Neural progenitor cell (in vitro differentiated cells): Measurements from ENCODE around the gene MYO5A. TPM values are rescaled to one million over a fixed set of nuclear protein-coding genes. Genes with fewer than 3 reads are reported as not detected.

Source experiments
- DNase-seq: peaks from one replicate; pipeline ENCODE4 v3.0.0-alpha.2; 2016; ENCODE audit warnings: low spot score
- H2AFZ ChIP-seq: fragments of 200-600 bp; sonication (generic); replicated peaks from 2 replicates; pipeline ENCODE4 v1.6.1; 2016; ENCODE audit warnings: antibody characterized with exemption
- H3F3A ChIP-seq: fragments of 200-600 bp; sonication (generic); 2 replicates; pipeline ENCODE4 v1.6.1; 2016; ENCODE audit warnings: antibody characterized with exemption, low read depth
- H3K27ac ChIP-seq: fragments of 200-600 bp; sonication (generic); 2 replicates; pipeline ENCODE4 v1.5.1; 2016; ENCODE audit warnings: mild to moderate bottlenecking
- H3K27me3 ChIP-seq: fragments of 200-600 bp; sonication (generic); 2 replicates; pipeline ENCODE4 v1.6.1; 2016; ENCODE audit warnings: mild to moderate bottlenecking, moderate library complexity
- H3K36me3 ChIP-seq: fragments of 200-600 bp; sonication (generic); 2 replicates; pipeline ENCODE4 v1.5.1; 2016
- H3K4me1 ChIP-seq: fragments of 200-600 bp; sonication (generic); 2 replicates; pipeline ENCODE4 v1.6.1; 2016; ENCODE audit warnings: mixed run types
- H3K4me2 ChIP-seq: fragments of 200-600 bp; sonication (generic); 2 replicates; pipeline ENCODE4 v1.6.1; 2016
- H3K4me3 ChIP-seq: fragments of 200-600 bp; sonication (generic); 2 replicates; pipeline ENCODE4 v1.5.1; 2016
- H3K79me2 ChIP-seq: fragments of 200-600 bp; sonication (generic); 2 replicates; pipeline ENCODE4 v1.6.1; 2016; ENCODE audit warnings: low read depth
- H3K9ac ChIP-seq: fragments of 200-600 bp; sonication (generic); 2 replicates; pipeline ENCODE4 v1.6.1; 2016
- H3K9me3 ChIP-seq: fragments of 200-600 bp; sonication (generic); 2 replicates; pipeline ENCODE4 v1.5.1; 2016; ENCODE audit warnings: low read depth
- H4K20me1 ChIP-seq: fragments of 200-600 bp; sonication (generic); 2 replicates; pipeline ENCODE4 v1.6.1; 2016; ENCODE audit warnings: low read depth
- H3K27ac Mint-ChIP-seq: 3 replicates; pipeline ENCODE4 v1.8.0; 2021; ENCODE audit warnings: mixed read lengths
- H3K27me3 Mint-ChIP-seq: 2 replicates; pipeline ENCODE4 v1.8.0; 2022; ENCODE audit warnings: low read depth, mild to moderate bottlenecking, inconsistent platforms, moderate library complexity, mixed read lengths; ENCODE audit not compliant: insufficient read depth
- H3K36me3 Mint-ChIP-seq: 3 replicates; pipeline ENCODE4 v1.8.0; 2021; ENCODE audit warnings: mixed read lengths
- H3K4me1 Mint-ChIP-seq: 3 replicates; pipeline ENCODE4 v1.8.0; 2021; ENCODE audit warnings: mixed read lengths
- H3K4me3 Mint-ChIP-seq: 3 replicates; pipeline ENCODE4 v1.8.0; 2021; ENCODE audit warnings: mild to moderate bottlenecking, moderate library complexity, mixed read lengths
- H3K9me3 Mint-ChIP-seq: 3 replicates; pipeline ENCODE4 v1.8.0; 2020; ENCODE audit warnings: mixed read lengths
- EZH2 ChIP-seq: fragments of 200-600 bp; sonication (generic); IDR thresholded peaks from 2 replicates; pipeline ENCODE4 v1.6.1; 2017; ENCODE audit warnings: antibody characterized with exemption, mild to moderate bottlenecking, moderate library complexity
- EZH2phosphoT487 ChIP-seq: fragments of 200-600 bp; sonication (generic); IDR thresholded peaks from 2 replicates; pipeline ENCODE4 v1.6.1; 2017; ENCODE audit warnings: antibody characterized with exemption
- total RNA-seq: library from RNA; depleted of rRNA; stranded (reverse); fragments of >200 nt; gene quantifications from 2 replicates; pipeline ENCODE4 v1.2.3, GENCODE V29; 2015; ENCODE audit warnings: low replicate concordance
- TF ChIP-seq, protein P1 (sequence below): fragments of 200-600 bp; sonication (generic); IDR thresholded peaks from 2 replicates; pipeline ENCODE4 v1.5.1; 2017; ENCODE audit warnings: antibody characterized with exemption, mild to moderate bottlenecking

Gene MYO5A
- total RNA-seq, 1 donor from 2014 or later, result 34.3 TPM

DNA sequence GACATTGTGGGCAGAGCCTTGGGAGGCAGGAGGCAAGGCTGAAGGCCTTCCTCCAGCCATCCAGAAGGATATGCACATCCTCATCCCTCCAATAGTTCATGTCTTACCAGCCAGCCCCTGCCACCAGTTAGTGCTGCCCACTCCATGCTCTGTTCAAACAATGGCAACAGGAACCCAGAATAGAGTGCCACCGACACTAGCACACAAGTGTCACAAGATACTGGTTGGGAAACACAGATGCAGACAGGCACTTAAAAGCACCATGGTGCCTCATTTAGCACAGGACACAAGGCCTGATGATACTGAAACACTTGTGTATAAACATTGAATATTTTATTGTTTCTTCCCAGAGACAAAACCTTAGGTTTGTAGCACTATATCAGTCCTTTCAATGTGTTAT is 176.6 kb downstream of the MYO5A start:
- H3K4me1 Mint-ChIP-seq, result no peaks in the 10 kb centered on the region
- H3K9me3 Mint-ChIP-seq, result no peaks in the 10 kb centered on the region

DNA sequence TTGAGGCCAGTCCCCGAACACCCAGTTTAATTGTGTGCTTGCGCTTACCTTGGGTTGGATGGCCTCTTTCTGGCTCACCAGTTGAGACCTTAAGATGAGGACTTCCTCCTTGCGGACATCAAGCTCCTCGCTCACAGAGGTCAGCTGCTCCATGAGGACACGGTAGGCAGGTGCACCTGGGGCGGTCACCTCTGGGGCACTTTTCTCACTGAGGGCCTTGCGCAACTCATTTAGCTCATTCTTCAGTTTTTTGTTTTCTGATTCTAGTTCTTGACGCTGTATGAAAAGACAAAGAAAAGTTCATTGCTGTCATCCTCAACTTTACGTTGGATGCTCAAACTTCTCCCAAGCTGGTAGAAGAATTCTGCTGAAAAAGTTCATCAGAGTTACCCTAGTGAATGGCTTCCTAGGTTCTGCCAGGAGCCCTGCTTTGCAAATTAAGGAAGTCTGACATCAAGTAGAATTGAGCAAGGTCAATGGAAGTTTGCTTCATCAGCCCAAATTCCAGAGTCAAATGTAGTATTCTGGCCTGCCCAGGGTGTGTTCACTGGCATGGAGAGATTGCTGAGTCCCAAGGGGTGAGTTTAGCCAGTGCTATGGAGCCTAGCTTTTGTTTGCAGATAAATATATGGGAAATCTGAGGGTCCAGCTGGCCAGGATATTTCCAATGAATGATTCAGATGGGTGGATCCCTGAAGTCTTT is 177.3 kb downstream of the MYO5A start:
- Mint-ChIP-seq H3K9me3 (no peaks in the 10 kb centered on the region), H3K4me1 (no peaks in the 10 kb centered on the region), H3K27ac (no peak overlapping the region), H3K27me3 (no peaks in the 10 kb centered on the region), H3K4me3 (no peak overlapping the region), H3K36me3 (peaks cover 20% of the 10 kb centered on the region)
- Histone ChIP-seq H3K9ac (no peak overlapping the region), H3K27ac (no peak overlapping the region), H3K4me1 (no peaks in the 10 kb centered on the region), H3K4me3 (no peak overlapping the region), H4K20me1 (no peaks in the 10 kb centered on the region), H2AFZ (no peak overlapping the region), H3K79me2 (no peaks in the 10 kb centered on the region), H3K36me3 (no peaks in the 10 kb centered on the region), H3K4me2 (no peak overlapping the region), H3F3A (no peaks in the 10 kb centered on the region), H3K27me3 (no peaks in the 10 kb centered on the region), H3K9me3 (no peaks in the 10 kb centered on the region)
- no peak for DNase-seq
- TF ChIP-seq EZH2, result no peak
- TF ChIP-seq, protein P1, sequence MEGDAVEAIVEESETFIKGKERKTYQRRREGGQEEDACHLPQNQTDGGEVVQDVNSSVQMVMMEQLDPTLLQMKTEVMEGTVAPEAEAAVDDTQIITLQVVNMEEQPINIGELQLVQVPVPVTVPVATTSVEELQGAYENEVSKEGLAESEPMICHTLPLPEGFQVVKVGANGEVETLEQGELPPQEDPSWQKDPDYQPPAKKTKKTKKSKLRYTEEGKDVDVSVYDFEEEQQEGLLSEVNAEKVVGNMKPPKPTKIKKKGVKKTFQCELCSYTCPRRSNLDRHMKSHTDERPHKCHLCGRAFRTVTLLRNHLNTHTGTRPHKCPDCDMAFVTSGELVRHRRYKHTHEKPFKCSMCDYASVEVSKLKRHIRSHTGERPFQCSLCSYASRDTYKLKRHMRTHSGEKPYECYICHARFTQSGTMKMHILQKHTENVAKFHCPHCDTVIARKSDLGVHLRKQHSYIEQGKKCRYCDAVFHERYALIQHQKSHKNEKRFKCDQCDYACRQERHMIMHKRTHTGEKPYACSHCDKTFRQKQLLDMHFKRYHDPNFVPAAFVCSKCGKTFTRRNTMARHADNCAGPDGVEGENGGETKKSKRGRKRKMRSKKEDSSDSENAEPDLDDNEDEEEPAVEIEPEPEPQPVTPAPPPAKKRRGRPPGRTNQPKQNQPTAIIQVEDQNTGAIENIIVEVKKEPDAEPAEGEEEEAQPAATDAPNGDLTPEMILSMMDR, result no peak
- no peak for TF ChIP-seq EZH2phosphoT487

More for the DNA sequence above, 176.6 kb downstream of the MYO5A start:
- Histone ChIP-seq H3K79me2 (no peaks in the 10 kb centered on the region), H3K9me3 (no peaks in the 10 kb centered on the region), H3K27ac (no peak overlapping the region), H3K4me1 (no peaks in the 10 kb centered on the region), H4K20me1 (no peaks in the 10 kb centered on the region), H3K4me3 (no peak overlapping the region), H3K27me3 (no peaks in the 10 kb centered on the region), H3K4me2 (no peak overlapping the region), H2AFZ (no peak overlapping the region), H3F3A (no peaks in the 10 kb centered on the region), H3K9ac (no peak overlapping the region), H3K36me3 (no peaks in the 10 kb centered on the region)
- TF ChIP-seq, protein P1, result no peak
- TF ChIP-seq EZH2 (no peak), EZH2phosphoT487 (no peak)
- Mint-ChIP-seq H3K4me3 (no peak overlapping the region), H3K27me3 (no peaks in the 10 kb centered on the region), H3K27ac (no peak overlapping the region), H3K36me3 (peaks cover 20% of the 10 kb centered on the region)
- no peak for DNase-seq

DNA sequence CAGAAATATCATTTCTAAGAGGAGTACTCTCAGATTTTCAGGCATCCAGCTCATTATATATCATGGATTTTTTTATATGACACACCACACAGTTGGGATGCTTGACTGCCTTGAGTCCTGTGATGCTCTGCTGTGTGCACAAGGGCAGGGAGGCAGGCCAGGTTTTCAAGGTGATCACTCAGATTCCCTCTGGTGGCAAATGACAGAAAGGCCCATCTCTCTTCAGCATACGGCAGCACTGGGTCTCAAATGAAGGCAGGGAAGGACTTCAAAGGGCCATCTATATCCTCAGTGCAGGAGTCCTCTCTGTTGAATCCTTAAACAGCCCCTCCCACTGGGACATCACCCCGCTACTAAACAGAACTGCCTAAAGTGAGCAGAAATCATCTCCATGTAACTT is 178.3 kb downstream of the MYO5A start:
- no peak overlapping the region for H2AFZ ChIP-seq
- H4K20me1 ChIP-seq, result no peaks in the 10 kb centered on the region
- H3K9me3 Mint-ChIP-seq, result no peaks in the 10 kb centered on the region
- no peaks in the 10 kb centered on the region for H3K27me3 ChIP-seq
- H3K27ac ChIP-seq, result no peak overlapping the region
- H3K4me3 ChIP-seq, result no peak overlapping the region
- no peaks in the 10 kb centered on the region for H3F3A ChIP-seq
- no peaks in the 10 kb centered on the region for H3K4me1 Mint-ChIP-seq
- H3K36me3 ChIP-seq, result no peaks in the 10 kb centered on the region
- TF ChIP-seq EZH2phosphoT487 (no peak), EZH2 (no peak)
- TF ChIP-seq, protein P1, result no peak
- H3K4me1 ChIP-seq, result no peaks in the 10 kb centered on the region
- H3K36me3 Mint-ChIP-seq, result peaks cover 20% of the 10 kb centered on the region
- DNase-seq, result no peak
- H3K27ac Mint-ChIP-seq, result no peak overlapping the region
- no peaks in the 10 kb centered on the region for H3K9me3 ChIP-seq
- H3K27me3 Mint-ChIP-seq, result no peaks in the 10 kb centered on the region
- H3K4me2 ChIP-seq, result no peak overlapping the region
- no peaks in the 10 kb centered on the region for H3K79me2 ChIP-seq
- H3K4me3 Mint-ChIP-seq, result no peak overlapping the region
- no peak overlapping the region for H3K9ac ChIP-seq
